Skin of body (tissue), 2 donors: ENCODE data around the gene AFAP1. TPM values are rescaled to one million over a fixed set of nuclear protein-coding genes. Genes with fewer than 3 reads are reported as not detected.
"Not testable (repeated sequence)": the region's sequence is repeated elsewhere in the genome, so short reads cannot be mapped to it uniquely, and the experiment has no call there.

ENCODE experiments used
- DNase-seq: peaks from one replicate; lab custom pipeline; 2025; lab: John Stamatoyannopoulos, UW
- total RNA-seq: library from RNA; depleted of rRNA; stranded (reverse); fragments of >200 nt; gene quantifications from one replicate; pipeline ENCODE4 v1.2.3, GENCODE V29; 2014

The AFAP1 gene
- total RNA-seq, 1 donor from 2014 or later: 34.5 TPM

GRCh38 chr4:7949759-7950158 is 10.1 kb upstream of the AFAP1 start:
- DNase-seq: no peak

- no peak for DNase-seq
Observed at GRCh38 chr4:7947927-7948326, 8.3 kb upstream of the AFAP1 start.

- DNase-seq: peak; percentile 47
Observed at GRCh38 chr4:7945709-7946380, 6.2 kb upstream of the AFAP1 start.

- no peak for DNase-seq
Observed at GRCh38 chr4:7944599-7945220, 5.0 kb upstream of the AFAP1 start.

- not testable (repeated sequence) for DNase-seq
Observed at GRCh38 chr4:7943688-7944087, 4.0 kb upstream of the AFAP1 start.

GRCh38 chr4:7943211-7943610 is 3.5 kb upstream of the AFAP1 start:
- DNase-seq: no peak

- DNase-seq: no peak
Observed at GRCh38 chr4:7941965-7942496, 2.4 kb upstream of the AFAP1 start.

- DNase-seq: no peak
Observed at GRCh38 chr4:7941111-7941964, 1.7 kb upstream of the AFAP1 start.

- DNase-seq: peak; percentile 47
Observed at GRCh38 chr4:7938609-7939376, 868 bp downstream of the AFAP1 start.

GRCh38 chr4:7938266-7938608 is 1.4 kb downstream of the AFAP1 start:
- DNase-seq: no peak

GRCh38 chr4:7937006-7937405 is 2.7 kb downstream of the AFAP1 start:
- DNase-seq: no peak

GRCh38 chr4:7933651-7934510 is 5.8 kb downstream of the AFAP1 start:
- no peak for DNase-seq

- DNase-seq: no peak
Observed at GRCh38 chr4:7932287-7932686, 7.4 kb downstream of the AFAP1 start.

GRCh38 chr4:7929118-7929951 is 10.3 kb downstream of the AFAP1 start:
- DNase-seq: no peak

GRCh38 chr4:7928711-7929110 is 10.9 kb downstream of the AFAP1 start:
- DNase-seq: no peak

GRCh38 chr4:7926822-7927221 is 12.8 kb downstream of the AFAP1 start:
- DNase-seq: no peak

- no peak for DNase-seq
Observed at GRCh38 chr4:7924570-7924969, 15.1 kb downstream of the AFAP1 start.

- DNase-seq: no peak
Observed at GRCh38 chr4:7924163-7924562, 15.5 kb downstream of the AFAP1 start.

- no peak for DNase-seq
Observed at GRCh38 chr4:7922466-7922865, 17.2 kb downstream of the AFAP1 start.

- no peak for DNase-seq
Observed at GRCh38 chr4:7918981-7919380, 20.7 kb downstream of the AFAP1 start.
